C4-2B (cell line): Measurements from ENCODE around the gene WIPF3.

Experiments used
- H3K27ac ChIP-seq: fragments of 450-650 bp; 2 replicates; pipeline ENCODE4 v1.5.1; 2017
- CTCF ChIP-seq: fragments of 450-650 bp; conservative IDR thresholded peaks from 2 replicates; pipeline ENCODE4 v1.5.1; 2017; ENCODE audit warnings: mild to moderate bottlenecking
- ZFX ChIP-seq: fragments of 450-650 bp; IDR thresholded peaks from 2 replicates; pipeline ENCODE4 v1.6.1; 2017

The WIPF3 gene

GRCh38 chr7:29926216-29926615 is 119.9 kb downstream of the WIPF3 start:
- TF ChIP-seq CTCF: no peak
- TF ChIP-seq ZFX: no peak
- no peak overlapping the region for H3K27ac ChIP-seq

- TF ChIP-seq CTCF (no peak), ZFX (no peak)
- no peak overlapping the region for H3K27ac ChIP-seq
Measured at GRCh38 chr7:29926741-29927140, 120.4 kb downstream of the WIPF3 start.

GRCh38 chr7:29929018-29929807 is 122.9 kb downstream of the WIPF3 start:
- TF ChIP-seq ZFX: no peak
- no peak for TF ChIP-seq CTCF
- no peak overlapping the region for H3K27ac ChIP-seq

- TF ChIP-seq CTCF: no peak
- no peak for TF ChIP-seq ZFX
- no peak overlapping the region for H3K27ac ChIP-seq
Measured at GRCh38 chr7:29935111-29935510, 128.8 kb downstream of the WIPF3 start.

GRCh38 chr7:29937132-29937531 is 130.8 kb downstream of the WIPF3 start:
- TF ChIP-seq CTCF: no peak
- no peak for TF ChIP-seq ZFX
- H3K27ac ChIP-seq: no peak overlapping the region

GRCh38 chr7:29940199-29940598 is 133.9 kb downstream of the WIPF3 start:
- TF ChIP-seq CTCF (no peak), ZFX (no peak)
- H3K27ac ChIP-seq: no peak overlapping the region

GRCh38 chr7:29945259-29945809 is 139.0 kb downstream of the WIPF3 start:
- TF ChIP-seq CTCF (no peak), ZFX (no peak)
- no peak overlapping the region for H3K27ac ChIP-seq
